ENCODE measurements around the gene NUP107.

The NUP107 gene

GRCh38 chr12:68750506-68750905 lies 63.7 kb downstream of the NUP107 start:
- DNase-seq: no peak
- H3K4me3 ChIP-seq (ENCODE audit: low read depth, low read length): no peak overlapping the region
- TF ChIP-seq CTCF (IDR thresholded peaks at IDR 0.05; ENCODE audit: low read depth, low read length): no peak

GRCh38 chr12:68755536-68756243 lies 68.9 kb downstream of the NUP107 start:
- H3K9me3 ChIP-seq: no peaks in the 10 kb centered on the region
- H3K27me3 ChIP-seq: no peaks in the 10 kb centered on the region
- peaks cover 17% of the 10 kb centered on the region for H3K36me3 ChIP-seq
- H3K4me1 ChIP-seq: no peaks in the 10 kb centered on the region
- no peak for DNase-seq
- no peak overlapping the region for H3K4me3 ChIP-seq (ENCODE audit: low read depth, low read length)
- no peak for TF ChIP-seq CTCF (IDR thresholded peaks at IDR 0.05; ENCODE audit: low read depth, low read length)

More at GRCh38 chr12:68750506-68750905, 63.7 kb downstream of the NUP107 start:
- H3K27me3 ChIP-seq: no peaks in the 10 kb centered on the region
- H3K9me3 ChIP-seq: no peaks in the 10 kb centered on the region
- H3K4me1 ChIP-seq: no peaks in the 10 kb centered on the region; the same call in 1 of the 2 replicates
- peaks cover 16% of the 10 kb centered on the region for H3K36me3 ChIP-seq

- Histone ChIP-seq H3K36me3 (peaks cover 7% of the 10 kb centered on the region; the same call in 1 of the 2 replicates), H3K4me1 (no peaks in the 10 kb centered on the region), H3K4me3 (ENCODE audit: low read depth, low read length) (no peak overlapping the region), H3K27me3 (no peaks in the 10 kb centered on the region), H3K9me3 (no peaks in the 10 kb centered on the region)
- no peak for TF ChIP-seq CTCF (IDR thresholded peaks at IDR 0.05; ENCODE audit: low read depth, low read length)
- no peak for DNase-seq
These were observed 73.1 kb downstream of the NUP107 start for GRCh38 chr12:68759852-68760251.

GRCh38 chr12:68760806-68761441 lies 74.1 kb downstream of the NUP107 start:
- TF ChIP-seq CTCF (IDR thresholded peaks at IDR 0.05; ENCODE audit: low read depth, low read length): no peak

GRCh38 chr12:68761442-68761812 lies 74.6 kb downstream of the NUP107 start:
- TF ChIP-seq CTCF (IDR thresholded peaks at IDR 0.05; ENCODE audit: low read depth, low read length): no peak
- Histone ChIP-seq H3K36me3 (no peaks in the 10 kb centered on the region), H3K27me3 (no peaks in the 10 kb centered on the region), H3K4me3 (ENCODE audit: low read depth, low read length) (no peak overlapping the region), H3K4me1 (no peaks in the 10 kb centered on the region), H3K9me3 (no peaks in the 10 kb centered on the region)
- no peak for DNase-seq

More at GRCh38 chr12:68760806-68761441, 74.1 kb downstream of the NUP107 start:
- H3K27me3 ChIP-seq: no peaks in the 10 kb centered on the region
- no peak for DNase-seq
- H3K4me1 ChIP-seq: no peaks in the 10 kb centered on the region
- peaks cover under 1% of the 10 kb centered on the region; the same call in 1 of the 2 replicates for H3K36me3 ChIP-seq
- no peaks in the 10 kb centered on the region for H3K9me3 ChIP-seq
- no peak overlapping the region for H3K4me3 ChIP-seq (ENCODE audit: low read depth, low read length)

All from BE2C (cell line).